ENCODE measurements around the gene TH.
A peak's percentile ranks its signal among the peaks of the same experiment; 100 is the strongest.
"Not testable (repeated sequence)": the region's sequence is repeated elsewhere in the genome, so short reads cannot be mapped to it uniquely, and the experiment has no call there.

TH gene

DNA sequence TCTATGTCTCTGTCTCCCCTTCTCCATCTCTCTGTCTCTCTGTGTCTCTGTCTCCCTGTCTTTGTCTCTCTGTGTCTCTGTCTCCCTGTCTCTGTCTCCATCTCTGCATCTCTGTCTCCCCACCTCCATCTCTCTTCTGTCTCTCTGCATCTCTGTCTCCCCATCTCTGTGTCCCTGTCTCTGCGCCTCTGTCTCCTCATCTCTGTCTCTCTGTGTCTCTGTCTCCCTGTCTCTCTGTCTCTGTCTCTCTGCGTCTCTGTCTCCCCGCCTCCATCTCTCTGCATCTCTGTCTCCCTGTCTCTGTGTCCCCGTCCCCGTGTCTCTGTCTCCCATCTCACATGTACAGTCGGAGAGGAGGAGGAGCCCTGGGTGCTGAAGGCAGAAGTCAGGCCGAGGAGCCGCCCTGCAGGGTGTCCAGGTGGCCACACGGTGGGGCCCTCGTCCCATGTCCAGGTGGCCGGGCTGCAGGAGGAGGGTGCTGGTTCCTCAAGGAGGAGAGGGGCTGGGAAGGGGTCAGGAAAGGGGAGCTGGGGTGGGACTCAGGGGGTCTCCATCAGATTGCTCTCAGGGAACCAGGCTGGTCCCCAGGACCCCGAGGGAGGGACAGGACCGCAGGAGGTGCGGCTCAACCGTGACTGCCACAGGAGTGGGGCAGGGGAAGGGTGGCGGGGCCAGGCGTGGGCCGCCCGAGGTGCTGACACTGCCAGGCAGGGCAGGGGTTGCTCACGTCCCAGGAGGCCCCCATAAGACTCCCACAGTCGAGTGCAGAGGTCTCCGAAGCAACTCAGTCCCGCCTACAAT, 25.6 kb upstream of the TH start:
- ChIA-PET CTCF (interaction anchor here (0.8 to 3.2 kb wide), 6 partner anchors 13 to 334 kb away, joined by 3 to 46 read pairs (median 6); no protein-coding TSS in a partner anchor), POLR2A (no interaction called here)
- peak; percentile 82 for DNase-seq (ENCODE audit: extremely low spot score)
- TF ChIP-seq, protein P1, sequence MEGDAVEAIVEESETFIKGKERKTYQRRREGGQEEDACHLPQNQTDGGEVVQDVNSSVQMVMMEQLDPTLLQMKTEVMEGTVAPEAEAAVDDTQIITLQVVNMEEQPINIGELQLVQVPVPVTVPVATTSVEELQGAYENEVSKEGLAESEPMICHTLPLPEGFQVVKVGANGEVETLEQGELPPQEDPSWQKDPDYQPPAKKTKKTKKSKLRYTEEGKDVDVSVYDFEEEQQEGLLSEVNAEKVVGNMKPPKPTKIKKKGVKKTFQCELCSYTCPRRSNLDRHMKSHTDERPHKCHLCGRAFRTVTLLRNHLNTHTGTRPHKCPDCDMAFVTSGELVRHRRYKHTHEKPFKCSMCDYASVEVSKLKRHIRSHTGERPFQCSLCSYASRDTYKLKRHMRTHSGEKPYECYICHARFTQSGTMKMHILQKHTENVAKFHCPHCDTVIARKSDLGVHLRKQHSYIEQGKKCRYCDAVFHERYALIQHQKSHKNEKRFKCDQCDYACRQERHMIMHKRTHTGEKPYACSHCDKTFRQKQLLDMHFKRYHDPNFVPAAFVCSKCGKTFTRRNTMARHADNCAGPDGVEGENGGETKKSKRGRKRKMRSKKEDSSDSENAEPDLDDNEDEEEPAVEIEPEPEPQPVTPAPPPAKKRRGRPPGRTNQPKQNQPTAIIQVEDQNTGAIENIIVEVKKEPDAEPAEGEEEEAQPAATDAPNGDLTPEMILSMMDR (IDR thresholded peaks at IDR 0.05; ENCODE audit: control extremely low read depth, extremely low read depth, low read depth, missing control alignments): peak; percentile 96

GRCh38 chr11:2195756-2196088, 24.1 kb upstream of the TH start:
- TF ChIP-seq, protein P1 (IDR thresholded peaks at IDR 0.05; ENCODE audit: control extremely low read depth, extremely low read depth, low read depth, missing control alignments): no peak
- DNase-seq (ENCODE audit: extremely low spot score): no peak
- CTCF ChIA-PET: interaction anchor here (1.6 to 2.8 kb wide), 3 partner anchors 12 to 109 kb away, joined by 3 to 13 read pairs (median 12); no protein-coding TSS in a partner anchor
- POLR2A ChIA-PET: no interaction called here

DNA sequence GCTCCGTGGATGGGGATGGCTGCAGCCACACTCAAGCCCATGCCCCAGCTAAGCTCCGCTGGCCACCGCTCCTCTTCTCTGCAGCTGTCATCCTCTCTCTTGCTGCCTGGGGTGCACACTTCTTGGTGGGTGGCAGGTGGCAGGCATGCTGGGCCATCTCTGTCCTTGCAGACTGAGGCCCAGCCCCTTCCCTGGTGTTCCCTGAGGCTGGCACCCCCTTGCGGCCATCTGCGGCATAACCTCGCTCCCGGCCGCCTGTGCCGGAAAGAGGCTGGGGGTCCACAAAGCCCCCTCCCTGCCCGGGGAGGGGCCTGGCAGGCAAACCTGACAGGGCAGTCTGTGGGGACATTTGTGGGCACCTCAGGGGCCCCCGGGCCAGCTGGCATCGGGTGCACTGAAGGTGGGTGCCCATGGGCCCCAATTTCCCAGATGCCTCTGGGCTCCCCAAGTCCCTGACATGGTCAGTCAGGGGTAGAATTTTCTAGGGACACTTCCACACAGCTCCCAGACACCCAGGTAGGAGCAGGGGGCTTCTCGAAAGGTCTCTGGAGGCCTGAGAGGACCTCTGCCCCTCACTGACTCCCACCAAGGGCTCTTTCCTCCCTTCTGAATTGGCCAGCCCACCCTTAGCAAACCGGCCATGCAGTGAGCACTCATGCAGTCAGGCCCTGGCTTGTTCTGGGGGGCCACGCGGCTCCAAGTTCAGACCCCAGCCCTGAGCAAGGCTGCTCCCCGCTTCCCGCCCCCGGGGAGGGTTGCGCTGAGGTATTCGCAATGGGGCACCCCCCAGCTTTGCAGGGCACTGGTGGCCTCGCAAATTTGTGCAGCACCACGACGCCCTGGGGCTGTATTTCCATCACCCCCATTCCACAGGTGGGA, 23.5 kb upstream of the TH start:
- POLR2A ChIA-PET: no interaction called here

DNA sequence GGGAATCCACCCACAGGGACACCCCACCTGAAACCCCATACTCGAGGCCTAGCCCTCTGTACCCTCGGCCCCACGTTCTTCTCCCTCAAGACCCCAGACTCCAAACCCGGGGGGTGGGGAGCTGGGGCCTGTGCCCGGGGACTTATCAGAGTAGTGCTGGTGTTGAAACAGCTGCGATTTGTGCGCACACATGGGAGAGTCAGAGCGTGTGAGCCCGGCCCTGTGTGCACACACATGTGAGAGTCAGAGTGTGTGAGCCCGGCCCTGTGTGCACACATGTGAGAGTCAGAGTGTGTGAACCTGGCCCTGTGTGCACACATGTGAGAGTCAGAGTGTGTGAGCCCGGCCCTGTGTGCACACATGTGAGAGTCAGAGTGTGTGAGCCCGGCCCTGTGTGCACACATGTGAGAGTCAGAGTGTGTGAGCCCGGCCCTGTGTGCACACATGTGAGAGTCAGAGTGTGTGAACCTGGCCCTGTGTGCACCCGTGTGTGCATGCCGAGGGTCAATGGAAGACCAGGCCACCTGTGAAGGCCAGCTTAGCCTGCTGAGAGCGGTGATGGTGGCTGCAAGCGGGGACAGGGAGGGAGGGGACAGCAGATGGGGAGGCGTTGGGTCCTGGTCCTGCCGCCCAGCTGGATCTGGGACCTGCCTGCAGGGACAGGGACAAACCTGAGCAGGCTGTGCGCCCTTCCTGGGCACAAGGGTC, 22.4 kb upstream of the TH start:
- CTCF ChIA-PET: interaction anchor here (0.9 to 3.5 kb wide), 13 partner anchors 10 to 694 kb away, joined by 3 to 16 read pairs (median 3); no protein-coding TSS in a partner anchor
- POLR2A ChIA-PET; DNase-seq (ENCODE audit: extremely low spot score): not testable (repeated sequence)

More for the DNA sequence above, 23.5 kb upstream of the TH start:
- peak; percentile 69 for DNase-seq (ENCODE audit: extremely low spot score)
- TF ChIP-seq, protein P1 (IDR thresholded peaks at IDR 0.05; ENCODE audit: control extremely low read depth, extremely low read depth, low read depth, missing control alignments): peak; percentile 66
- CTCF ChIA-PET: interaction anchor here (0.9 to 3.5 kb wide), 13 partner anchors 11 to 693 kb away, joined by 3 to 16 read pairs (median 3); no protein-coding TSS in a partner anchor

DNA sequence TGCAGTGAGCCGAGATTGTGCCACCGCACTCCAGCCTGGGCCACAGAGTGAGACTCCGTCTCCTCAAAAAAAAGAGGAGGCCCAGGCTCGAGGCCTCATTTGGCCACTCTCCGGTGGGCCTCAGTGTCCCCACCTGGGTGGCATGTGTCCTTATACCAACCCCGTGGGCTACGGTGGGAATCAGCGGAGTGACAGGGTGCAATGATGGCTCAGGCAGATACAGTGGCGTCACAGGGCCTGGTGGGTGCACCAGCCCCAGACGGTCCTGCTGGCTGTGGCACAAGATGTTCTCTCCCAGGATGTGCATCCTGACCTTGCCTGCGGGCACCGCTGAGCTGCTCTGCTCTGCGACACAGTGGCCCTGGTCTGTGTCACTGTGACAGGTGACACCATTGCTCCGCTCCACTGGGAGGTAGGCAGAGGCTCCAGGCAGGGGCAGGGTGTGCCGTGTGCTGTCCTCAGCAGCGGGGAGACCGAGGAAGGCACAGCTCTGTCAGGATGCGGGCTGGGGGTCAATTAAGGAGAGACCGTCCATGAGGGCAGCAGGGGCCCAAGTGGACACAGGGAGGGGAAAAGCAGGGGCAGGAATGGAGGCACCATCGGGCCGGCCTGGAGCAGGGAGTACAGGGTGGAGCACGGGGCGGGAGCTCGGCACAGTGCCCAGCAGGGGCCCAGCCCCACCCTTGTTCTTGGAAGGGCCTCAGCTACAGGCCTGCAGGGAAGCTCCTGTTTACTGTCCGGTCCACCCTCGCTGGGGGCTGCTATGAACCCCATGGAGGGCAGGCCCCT, 21.7 kb upstream of the TH start:
- TF ChIP-seq, protein P1 (IDR thresholded peaks at IDR 0.05; ENCODE audit: control extremely low read depth, extremely low read depth, low read depth, missing control alignments): no peak
- ChIA-PET CTCF (interaction anchor here (1.7 to 3.5 kb wide), 3 partner anchors 9 to 694 kb away, joined by 3 to 16 read pairs (median 12); no protein-coding TSS in a partner anchor), POLR2A (no interaction called here)
- no peak for DNase-seq (ENCODE audit: extremely low spot score)

DNA sequence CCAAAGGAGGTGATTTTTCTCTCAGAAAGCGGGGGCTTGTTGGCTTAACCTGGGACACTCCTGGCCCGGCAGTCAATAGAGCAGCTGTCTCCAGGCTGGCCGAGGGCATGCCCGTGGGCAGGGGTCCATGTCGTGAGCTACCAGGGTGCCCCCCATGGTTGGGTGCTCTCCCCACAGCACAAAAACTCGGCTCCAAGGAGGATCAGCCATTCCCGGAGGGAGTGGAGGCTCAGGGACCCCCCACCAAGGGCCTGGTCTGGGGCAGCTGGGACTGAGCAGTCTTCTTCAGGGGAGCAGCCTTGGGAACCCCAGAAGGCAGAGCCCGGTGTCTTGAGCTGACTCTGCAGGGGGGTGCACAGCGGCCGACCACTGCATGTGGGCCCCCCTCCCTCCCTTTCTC, 20.8 kb upstream of the TH start:
- TF ChIP-seq, protein P1 (IDR thresholded peaks at IDR 0.05; ENCODE audit: control extremely low read depth, extremely low read depth, low read depth, missing control alignments): no peak
- DNase-seq (ENCODE audit: extremely low spot score): no peak
- ChIA-PET POLR2A (interaction anchor here (0.5 kb wide), 1 partner anchor 1179 kb away, joined by 3 read pairs; no protein-coding TSS in a partner anchor), CTCF (interaction anchor here (0.8 to 3.5 kb wide), 4 partner anchors 112 to 498 kb away, joined by 3 to 16 read pairs (median 4); no protein-coding TSS in a partner anchor)
